Activated T-cell treated with anti-CD3 and anti-CD28 coated beads, Interleukin-2, amount 50 U/mL, for 4 hours (primary cell): ENCODE results near the gene INSM1. TPM values are rescaled to one million over a fixed set of nuclear protein-coding genes. Genes with fewer than 3 reads are reported as not detected.
"Not testable (repeated sequence)": the region's sequence is repeated elsewhere in the genome, so short reads cannot be mapped to it uniquely, and the experiment has no call there.

Source experiments
- ATAC-seq, 2 donors: fragments of 200-7000 bp; cut with Tn5 transposase; one replicate each; pipeline ENCODE4 v1.10.0; 2021
- DNase-seq: peaks from one replicate; pipeline ENCODE4 v3.0.0-alpha.2; 2020
- H3K27me3 Mint-ChIP-seq: one replicate; pipeline ENCODE4 v1.8.0; 2021; ENCODE audit warnings: low read depth, mixed read lengths
- H3K36me3 Mint-ChIP-seq: one replicate; pipeline ENCODE4 v1.8.0; 2022; ENCODE audit warnings: mixed read lengths; ENCODE audit not compliant: insufficient read depth
- H3K4me1 Mint-ChIP-seq: one replicate; pipeline ENCODE4 v1.8.0; 2021; ENCODE audit warnings: low read depth, mixed read lengths
- H3K4me3 Mint-ChIP-seq: one replicate; pipeline ENCODE4 v1.8.0; 2021; ENCODE audit warnings: mild to moderate bottlenecking, moderate library complexity, mixed read lengths
- H3K9me3 Mint-ChIP-seq: one replicate; pipeline ENCODE4 v1.8.0; 2021; ENCODE audit warnings: mixed read lengths
- total RNA-seq, 3 donors: library from RNA; stranded (reverse); gene quantifications; one replicate each; pipeline ENCODE4 v1.2.1, GENCODE V29; 2021

The INSM1 gene
- total RNA-seq, 3 donors from 2014 or later: 12.1 to 22.4 (median 14.6) TPM

DNA sequence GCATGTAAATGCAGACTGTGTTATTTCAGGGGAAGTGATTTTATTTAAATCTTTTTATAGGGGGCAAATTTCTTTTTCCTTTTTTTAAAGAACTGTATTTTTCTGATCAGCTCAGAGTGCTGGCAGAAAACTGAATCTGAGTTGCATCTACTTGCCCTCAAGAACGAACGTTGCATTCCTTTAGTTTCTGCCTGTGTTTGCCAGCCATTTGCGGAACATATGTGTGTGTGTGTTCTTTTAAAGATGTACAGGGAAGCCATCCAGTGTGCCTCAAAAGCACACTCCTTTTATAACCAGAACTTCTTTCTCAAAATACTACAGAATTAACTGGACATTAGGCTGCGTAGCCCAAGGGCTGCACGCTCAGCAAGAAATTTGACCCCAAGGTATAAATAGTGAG lies 25.8 kb upstream of the INSM1 start:
- DNase-seq (no peak), ATAC-seq (no peak)
- Mint-ChIP-seq H3K27me3 (peaks cover 13% of the 10 kb centered on the region), H3K4me1 (no peaks in the 10 kb centered on the region), H3K9me3 (no peaks in the 10 kb centered on the region), H3K36me3 (no peaks in the 10 kb centered on the region), H3K4me3 (no peak overlapping the region)

GRCh38 chr20:20343932-20344331 lies 24.0 kb upstream of the INSM1 start:
- DNase-seq (no peak), ATAC-seq (no peak)
- peaks cover 17% of the 10 kb centered on the region for H3K27me3 Mint-ChIP-seq
- H3K9me3 Mint-ChIP-seq: peaks cover 3% of the 10 kb centered on the region
- H3K4me1 Mint-ChIP-seq: no peaks in the 10 kb centered on the region
- H3K36me3 Mint-ChIP-seq: no peaks in the 10 kb centered on the region
- H3K4me3 Mint-ChIP-seq: no peak overlapping the region

DNA sequence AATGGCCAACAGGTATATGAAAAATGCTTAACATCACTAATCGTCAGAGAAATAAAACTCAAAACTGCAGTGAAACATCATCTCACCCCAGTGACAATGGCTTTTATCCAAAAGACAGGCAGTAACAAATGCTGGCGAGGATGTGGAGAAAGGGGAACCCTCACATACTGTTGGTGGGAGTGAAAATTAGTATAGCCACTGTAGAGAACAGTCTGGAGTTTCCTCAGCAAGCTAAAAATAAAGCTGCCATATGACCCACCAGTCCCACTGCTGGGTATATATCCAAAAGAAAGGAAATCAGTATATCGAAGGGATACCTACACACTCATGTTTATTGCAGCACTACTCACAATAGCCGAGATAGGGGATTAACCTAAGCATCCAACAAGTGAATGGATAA lies 23.4 kb upstream of the INSM1 start:
- Mint-ChIP-seq H3K27me3 (peaks cover 19% of the 10 kb centered on the region), H3K4me1 (no peaks in the 10 kb centered on the region)
- no peak for ATAC-seq

GRCh38 chr20:20353576-20353975 lies 14.3 kb upstream of the INSM1 start:
- H3K4me1 Mint-ChIP-seq: no peaks in the 10 kb centered on the region
- H3K27me3 Mint-ChIP-seq: peaks cover 24% of the 10 kb centered on the region
- no peaks in the 10 kb centered on the region for H3K9me3 Mint-ChIP-seq
- DNase-seq (no peak), ATAC-seq (no peak)
- no peak overlapping the region for H3K4me3 Mint-ChIP-seq
- H3K36me3 Mint-ChIP-seq: no peaks in the 10 kb centered on the region

More for the DNA sequence above, 23.4 kb upstream of the INSM1 start:
- DNase-seq: no peak
- Mint-ChIP-seq H3K4me3 (no peak overlapping the region), H3K9me3 (peaks cover 3% of the 10 kb centered on the region), H3K36me3 (no peaks in the 10 kb centered on the region)

GRCh38 chr20:20355503-20355902 lies 12.4 kb upstream of the INSM1 start:
- H3K36me3 Mint-ChIP-seq, ATAC-seq, H3K4me1 Mint-ChIP-seq, H3K9me3 Mint-ChIP-seq, H3K4me3 Mint-ChIP-seq, DNase-seq: not testable (repeated sequence)
- H3K27me3 Mint-ChIP-seq: peaks cover 23% of the 10 kb centered on the region

GRCh38 chr20:20358801-20359200 lies 9.1 kb upstream of the INSM1 start:
- Mint-ChIP-seq H3K27me3 (peaks cover 43% of the 10 kb centered on the region), H3K36me3 (no peaks in the 10 kb centered on the region)

GRCh38 chr20:20359628-20360027 lies 8.3 kb upstream of the INSM1 start:
- Mint-ChIP-seq H3K4me3 (no peak overlapping the region), H3K27me3 (peaks cover 42% of the 10 kb centered on the region), H3K4me1 (peaks cover 21% of the 10 kb centered on the region), H3K9me3 (no peaks in the 10 kb centered on the region), H3K36me3 (no peaks in the 10 kb centered on the region)
- ATAC-seq (no peak), DNase-seq (no peak)

More at GRCh38 chr20:20358801-20359200, 9.1 kb upstream of the INSM1 start:
- DNase-seq (no peak), ATAC-seq (no peak)
- no peaks in the 10 kb centered on the region for H3K9me3 Mint-ChIP-seq
- peaks cover 18% of the 10 kb centered on the region for H3K4me1 Mint-ChIP-seq
- H3K4me3 Mint-ChIP-seq: no peak overlapping the region

GRCh38 chr20:20360464-20360863 lies 7.4 kb upstream of the INSM1 start:
- Mint-ChIP-seq H3K36me3 (no peaks in the 10 kb centered on the region), H3K27me3 (peaks cover 47% of the 10 kb centered on the region), H3K4me3 (no peak overlapping the region), H3K4me1 (peaks cover 24% of the 10 kb centered on the region), H3K9me3 (no peaks in the 10 kb centered on the region)
- ATAC-seq (peak; percentile 70 to 73), DNase-seq (no peak)

- DNase-seq (no peak), ATAC-seq (no peak)
- H3K9me3 Mint-ChIP-seq: no peaks in the 10 kb centered on the region
- peaks cover 65% of the 10 kb centered on the region for H3K27me3 Mint-ChIP-seq
- peaks cover 26% of the 10 kb centered on the region for H3K4me1 Mint-ChIP-seq
- no peak overlapping the region for H3K4me3 Mint-ChIP-seq
- H3K36me3 Mint-ChIP-seq: no peaks in the 10 kb centered on the region
These were observed 5.0 kb upstream of the INSM1 start for GRCh38 chr20:20362774-20363433.

GRCh38 chr20:20363434-20363798 lies 4.5 kb upstream of the INSM1 start:
- peaks cover 65% of the 10 kb centered on the region for H3K27me3 Mint-ChIP-seq
- H3K9me3 Mint-ChIP-seq: no peaks in the 10 kb centered on the region
- H3K4me3 Mint-ChIP-seq: no peak overlapping the region
- no peaks in the 10 kb centered on the region for H3K36me3 Mint-ChIP-seq
- no peak for ATAC-seq
- DNase-seq: no peak
- peaks cover 26% of the 10 kb centered on the region for H3K4me1 Mint-ChIP-seq

DNA sequence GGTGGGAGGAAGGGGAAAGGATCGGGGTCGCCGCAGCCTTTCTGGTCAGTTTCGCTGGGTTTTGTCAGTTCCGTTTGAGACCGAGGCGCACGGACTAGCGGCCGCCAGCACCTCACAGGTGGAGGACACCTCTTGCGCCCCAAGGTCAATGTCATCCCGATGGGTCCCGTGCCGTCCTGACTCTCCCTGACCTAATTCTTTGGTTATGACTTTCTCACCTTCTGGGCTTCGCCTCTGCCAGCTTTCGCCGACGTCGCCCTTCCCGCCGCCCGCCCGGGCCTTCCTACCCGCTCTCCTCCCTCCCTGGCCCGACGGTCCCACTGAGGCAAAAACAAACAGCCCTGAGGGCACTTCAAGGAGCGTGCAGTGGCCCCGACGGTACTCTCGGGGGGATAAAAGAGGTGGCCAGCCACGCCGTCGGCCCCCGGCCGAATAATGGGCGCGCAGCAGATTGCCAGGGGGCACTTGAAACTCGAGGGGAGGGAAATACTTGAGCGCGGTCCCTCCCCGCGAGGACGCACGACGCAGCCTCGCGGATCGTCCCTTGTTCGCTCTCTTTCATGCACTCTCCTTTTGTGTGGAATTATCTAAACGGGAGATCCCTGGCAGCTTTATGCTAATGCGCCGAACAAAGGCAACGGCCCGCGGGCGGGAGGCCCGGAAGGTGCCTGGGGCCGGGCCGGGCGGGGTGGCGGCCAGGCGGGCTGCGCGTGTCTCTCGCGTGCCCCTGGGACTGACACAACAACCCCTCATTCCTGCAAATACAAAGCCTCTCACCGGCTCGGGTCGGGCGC lies 3.9 kb upstream of the INSM1 start:
- Mint-ChIP-seq H3K36me3 (no peaks in the 10 kb centered on the region), H3K4me3 (no peak overlapping the region), H3K9me3 (no peaks in the 10 kb centered on the region), H3K4me1 (peaks cover 26% of the 10 kb centered on the region), H3K27me3 (peaks cover 65% of the 10 kb centered on the region)
- ATAC-seq (no peak), DNase-seq (no peak)

DNA sequence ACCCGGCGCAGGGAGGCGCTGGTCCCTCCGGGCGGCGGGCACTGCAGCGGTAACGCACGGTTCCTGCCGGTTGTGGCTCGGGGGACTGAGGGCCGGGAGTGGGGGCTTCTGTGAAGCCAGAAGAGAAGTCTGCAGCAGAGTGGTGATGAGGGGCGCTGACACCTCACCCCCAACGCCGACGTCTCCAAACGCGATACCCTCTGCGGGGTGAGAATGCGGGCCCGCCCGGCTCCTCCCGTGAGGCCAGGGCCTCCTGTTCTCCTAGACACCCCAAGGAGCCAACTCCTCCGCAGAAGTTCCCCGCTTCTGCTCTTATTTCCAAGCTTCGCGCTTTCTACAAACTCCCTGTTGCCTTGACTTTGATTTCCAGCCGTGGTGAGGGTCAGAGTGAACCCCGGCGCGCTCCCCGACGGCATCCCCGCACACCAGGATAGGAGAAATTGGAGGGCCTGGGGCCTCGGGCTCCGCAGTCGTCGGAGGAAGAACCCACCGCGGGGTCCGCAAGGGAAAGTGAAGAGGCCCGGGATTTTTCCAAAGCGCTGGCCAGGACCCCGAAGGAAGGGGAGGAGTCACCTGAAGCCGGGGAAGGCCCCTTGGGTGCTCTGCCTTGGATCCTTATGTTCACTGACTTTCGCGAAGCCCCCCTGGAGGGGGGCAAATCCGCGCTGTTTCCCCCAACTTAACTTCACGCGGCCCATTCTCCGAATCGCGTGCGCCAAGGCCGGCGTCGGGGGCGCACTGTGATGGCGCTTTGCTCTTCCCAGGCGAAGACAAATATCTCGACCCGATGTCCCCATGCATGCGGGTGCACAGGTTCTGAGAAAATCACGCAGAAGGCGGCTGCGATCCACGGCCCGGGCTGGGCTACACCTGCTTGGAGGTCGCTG lies 3.1 kb upstream of the INSM1 start:
- Mint-ChIP-seq H3K9me3 (no peaks in the 10 kb centered on the region), H3K4me1 (peaks cover 23% of the 10 kb centered on the region), H3K4me3 (no peak overlapping the region), H3K27me3 (peaks cover 67% of the 10 kb centered on the region), H3K36me3 (no peaks in the 10 kb centered on the region)
- DNase-seq (no peak), ATAC-seq (no peak)

- no peaks in the 10 kb centered on the region for H3K36me3 Mint-ChIP-seq
- no peaks in the 10 kb centered on the region for H3K9me3 Mint-ChIP-seq
- H3K4me3 Mint-ChIP-seq: no peak overlapping the region
- H3K4me1 Mint-ChIP-seq: peaks cover 21% of the 10 kb centered on the region
- DNase-seq (no peak), ATAC-seq (no peak)
- H3K27me3 Mint-ChIP-seq: peaks cover 69% of the 10 kb centered on the region
These were observed 2.3 kb upstream of the INSM1 start for GRCh38 chr20:20365480-20366161.

- peaks cover 15% of the 10 kb centered on the region for H3K4me1 Mint-ChIP-seq
- no peaks in the 10 kb centered on the region for H3K9me3 Mint-ChIP-seq
- no peak for ATAC-seq
- no peaks in the 10 kb centered on the region for H3K36me3 Mint-ChIP-seq
- no peak overlapping the region for H3K4me3 Mint-ChIP-seq
- DNase-seq: no peak
- H3K27me3 Mint-ChIP-seq: peaks cover 67% of the 10 kb centered on the region
These were observed 1.4 kb upstream of the INSM1 start for GRCh38 chr20:20366551-20366875.
